Fibroblast of mammary gland (primary cell): ENCODE results near the gene MPST.
A peak's percentile ranks its signal among the peaks of the same experiment; 100 is the strongest.

ENCODE experiments used
- DNase-seq: peaks from one replicate; pipeline ENCODE4 v3.0.0-alpha.2; 2010; ENCODE audit warnings: low read depth
- H3K4me3 ChIP-seq: 2 replicates; pipeline ENCODE4 v1.5.1; 2011; ENCODE audit warnings: low read depth, mild to moderate bottlenecking, low read length, moderate library complexity; ENCODE audit not compliant: control insufficient read depth
- TF ChIP-seq, protein P1 (sequence below): conservative IDR thresholded peaks from 2 replicates; pipeline ENCODE4 v1.5.1; 2011; ENCODE audit warnings: low read depth, low read length, inconsistent platforms; ENCODE audit not compliant: control insufficient read depth, insufficient read depth

MPST gene

DNA sequence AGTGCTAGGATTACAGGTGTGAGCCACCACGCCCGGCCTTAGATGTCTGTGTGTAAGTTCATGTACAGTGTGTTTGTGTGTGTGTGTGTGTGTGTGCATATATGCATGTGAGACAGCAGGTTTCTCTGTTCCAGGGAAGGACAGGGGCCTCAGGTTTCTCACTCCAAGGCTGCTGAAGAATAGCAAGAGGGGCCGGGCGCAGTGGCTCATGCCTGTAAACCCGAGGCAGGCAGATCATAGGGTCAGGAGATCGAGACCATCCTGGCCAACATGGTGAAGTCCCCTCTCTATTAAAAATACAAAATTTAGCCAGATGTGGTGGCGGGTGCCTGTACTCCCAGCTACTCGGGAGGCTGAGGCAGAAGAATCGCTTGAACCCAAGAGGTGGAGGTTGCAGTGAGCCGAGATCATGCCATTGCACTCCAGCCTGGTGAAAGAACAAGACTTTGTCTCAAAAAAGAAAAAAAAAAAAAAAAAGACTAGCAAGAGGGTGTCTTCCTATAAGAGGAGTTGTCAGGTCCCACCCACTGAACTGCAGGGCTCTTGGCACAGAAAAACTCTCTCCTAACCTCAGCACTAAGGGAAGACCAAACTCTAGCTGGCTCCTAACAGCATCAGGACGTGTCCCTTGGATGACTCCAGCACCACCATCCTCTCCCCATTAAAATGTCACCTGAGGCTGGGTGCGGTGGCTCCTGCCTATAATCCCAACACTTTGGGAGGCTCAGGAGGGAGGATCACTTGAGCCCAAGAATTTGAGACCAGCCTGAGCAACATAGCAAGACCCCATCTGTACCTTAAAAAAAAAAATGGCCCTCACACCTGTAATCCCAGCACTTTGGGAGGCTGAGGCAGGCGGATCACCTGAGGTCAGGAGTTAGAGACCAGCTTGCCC is 40.3 kb upstream of the MPST start:
- DNase-seq: no peak
- H3K4me3 ChIP-seq: no peak overlapping the region
- TF ChIP-seq, protein P1, sequence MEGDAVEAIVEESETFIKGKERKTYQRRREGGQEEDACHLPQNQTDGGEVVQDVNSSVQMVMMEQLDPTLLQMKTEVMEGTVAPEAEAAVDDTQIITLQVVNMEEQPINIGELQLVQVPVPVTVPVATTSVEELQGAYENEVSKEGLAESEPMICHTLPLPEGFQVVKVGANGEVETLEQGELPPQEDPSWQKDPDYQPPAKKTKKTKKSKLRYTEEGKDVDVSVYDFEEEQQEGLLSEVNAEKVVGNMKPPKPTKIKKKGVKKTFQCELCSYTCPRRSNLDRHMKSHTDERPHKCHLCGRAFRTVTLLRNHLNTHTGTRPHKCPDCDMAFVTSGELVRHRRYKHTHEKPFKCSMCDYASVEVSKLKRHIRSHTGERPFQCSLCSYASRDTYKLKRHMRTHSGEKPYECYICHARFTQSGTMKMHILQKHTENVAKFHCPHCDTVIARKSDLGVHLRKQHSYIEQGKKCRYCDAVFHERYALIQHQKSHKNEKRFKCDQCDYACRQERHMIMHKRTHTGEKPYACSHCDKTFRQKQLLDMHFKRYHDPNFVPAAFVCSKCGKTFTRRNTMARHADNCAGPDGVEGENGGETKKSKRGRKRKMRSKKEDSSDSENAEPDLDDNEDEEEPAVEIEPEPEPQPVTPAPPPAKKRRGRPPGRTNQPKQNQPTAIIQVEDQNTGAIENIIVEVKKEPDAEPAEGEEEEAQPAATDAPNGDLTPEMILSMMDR: no peak

DNA sequence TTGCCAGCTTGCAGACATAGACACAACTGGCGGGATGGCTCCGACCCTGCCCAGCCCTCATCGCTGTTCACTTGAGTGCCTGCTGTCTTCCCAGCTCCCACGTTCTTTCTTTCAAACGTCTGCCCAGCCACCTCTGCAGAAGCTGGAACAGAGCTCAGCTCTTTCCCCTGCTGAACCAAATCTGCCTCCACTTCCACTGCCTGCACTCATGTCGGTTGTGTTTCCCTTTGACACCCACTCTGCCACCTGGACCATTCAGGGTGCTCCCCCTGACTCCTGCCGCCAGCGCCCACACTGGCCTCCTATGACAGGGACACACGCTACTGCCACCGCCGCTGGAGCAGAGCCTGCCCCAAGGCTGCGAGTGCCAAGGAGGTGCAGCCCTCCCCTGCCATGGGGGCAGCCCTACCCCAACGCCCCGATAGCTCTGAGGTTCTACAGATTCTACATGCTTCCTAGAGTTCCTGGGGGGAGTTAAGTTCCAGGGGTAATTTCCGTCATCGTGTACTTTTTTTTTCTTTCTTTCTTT is 38.2 kb upstream of the MPST start:
- TF ChIP-seq, protein P1: no peak
- no peak overlapping the region for H3K4me3 ChIP-seq
- DNase-seq: no peak

DNA sequence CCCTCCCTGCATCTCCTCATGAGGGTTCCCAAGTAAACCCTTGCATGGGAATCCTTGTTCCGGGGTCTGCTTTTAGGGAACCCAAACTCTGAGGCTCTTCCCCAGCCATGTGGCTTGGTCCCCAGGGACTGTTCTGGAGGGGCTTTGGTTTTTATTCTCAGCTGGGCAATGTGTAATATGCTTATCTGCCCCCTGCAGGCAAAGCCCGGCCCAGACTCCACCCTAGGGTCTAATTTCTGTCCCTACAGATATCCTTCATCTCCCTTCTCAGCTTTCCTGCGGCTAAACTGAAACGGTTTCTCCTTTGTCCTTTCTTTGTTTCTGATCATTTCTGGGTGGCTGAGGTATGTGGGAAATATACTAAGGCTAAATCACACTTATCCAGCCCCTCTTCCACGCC is 37.4 kb upstream of the MPST start:
- H3K4me3 ChIP-seq: no peak overlapping the region
- TF ChIP-seq, protein P1: no peak
- DNase-seq: no peak

DNA sequence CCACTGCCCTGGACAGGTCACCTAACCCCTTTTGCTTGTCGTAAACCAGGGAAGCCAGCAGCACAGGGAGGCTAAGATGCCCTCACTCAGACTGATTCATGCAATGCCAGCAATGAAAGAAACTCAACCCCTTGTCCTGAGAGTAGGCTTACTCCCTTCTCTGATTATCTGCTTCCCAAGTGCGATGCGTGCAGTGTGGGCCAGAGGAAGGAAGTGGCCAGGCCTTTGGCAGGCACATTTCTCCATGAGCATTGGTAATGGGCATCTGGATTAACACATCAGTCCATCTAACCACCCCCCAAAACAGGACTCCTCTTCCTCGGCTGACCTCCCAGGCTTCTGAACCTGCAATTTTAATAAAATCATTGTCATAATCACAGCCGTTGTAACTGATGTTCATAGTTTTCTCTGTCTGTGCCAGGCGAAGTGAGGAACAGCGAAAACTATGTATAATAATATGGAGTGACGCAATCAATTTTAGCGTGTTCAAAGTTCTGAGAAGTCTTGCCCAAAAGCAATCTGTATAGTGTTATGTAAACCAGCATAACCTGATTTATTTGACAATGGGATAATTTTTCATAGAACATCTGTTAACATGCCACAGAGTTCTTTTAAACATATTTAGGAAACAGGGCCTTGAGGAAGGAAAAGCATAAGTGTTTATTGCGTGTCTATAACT is 34.2 kb upstream of the MPST start:
- TF ChIP-seq, protein P1: no peak
- no peak overlapping the region for H3K4me3 ChIP-seq
- no peak for DNase-seq

DNA sequence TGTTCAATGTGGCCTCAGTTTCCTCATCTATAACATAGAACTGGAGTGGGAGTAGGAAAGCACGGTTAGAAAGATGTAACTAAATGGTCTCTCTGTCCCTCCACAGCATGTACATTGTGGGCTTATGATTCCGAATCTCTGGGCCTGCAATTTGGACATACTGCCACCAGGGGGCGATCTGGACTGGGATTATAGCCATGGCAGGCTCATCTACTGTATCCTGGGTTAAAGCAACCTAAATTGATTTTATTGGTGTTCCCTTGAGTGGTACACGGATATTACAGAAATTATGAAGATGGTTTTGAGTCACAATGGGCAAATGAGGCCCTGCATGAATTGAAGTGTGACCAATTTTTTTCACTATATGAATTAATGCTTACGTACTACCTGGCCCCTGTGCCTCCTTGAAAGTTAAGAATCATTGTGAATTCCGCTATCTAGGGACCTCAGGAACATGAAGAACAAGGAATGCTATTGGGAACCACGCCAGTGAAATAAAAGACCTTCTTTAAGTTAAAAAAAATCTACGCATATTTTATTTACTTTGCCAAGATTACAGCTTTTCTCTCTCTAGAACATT is 33.2 kb upstream of the MPST start:
- peak; percentile 26 for DNase-seq

More for the DNA sequence above, 33.2 kb upstream of the MPST start:
- no peak overlapping the region for H3K4me3 ChIP-seq
- TF ChIP-seq, protein P1: peak; percentile 74
